LNCaP clone FGC (cell line): ENCODE data around the gene ZNF584.

ENCODE experiments used
- DNase-seq: peaks from one replicate; pipeline ENCODE4 v3.0.0-alpha.2; 2011; ENCODE audit warnings: low read depth
- H3K4me3 ChIP-seq: 2 replicates; pipeline ENCODE4 v1.5.1; 2011; ENCODE audit warnings: mild to moderate bottlenecking, low read depth, low read length, control low read depth
- CTCF ChIP-seq: IDR thresholded peaks from 2 replicates; pipeline ENCODE4 v1.5.1; 2012; ENCODE audit warnings: mild to moderate bottlenecking; ENCODE audit not compliant: control insufficient read depth, insufficient read depth; ENCODE audit errors: extremely low read depth

ZNF584 gene

GRCh38 chr19:58455306-58455705, 46.9 kb downstream of the ZNF584 start:
- no peak overlapping the region for H3K4me3 ChIP-seq
- no peak for TF ChIP-seq CTCF
- DNase-seq = no peak

- H3K4me3 ChIP-seq = no peak overlapping the region
- DNase-seq = no peak
- no peak for TF ChIP-seq CTCF
These were observed 47.7 kb downstream of the ZNF584 start for GRCh38 chr19:58456111-58456510.

GRCh38 chr19:58460039-58460438, 51.6 kb downstream of the ZNF584 start:
- TF ChIP-seq CTCF = no peak
- no peak for DNase-seq
- no peak overlapping the region for H3K4me3 ChIP-seq

- no peak for TF ChIP-seq CTCF
- no peak for DNase-seq
These were observed 57.8 kb downstream of the ZNF584 start for GRCh38 chr19:58466089-58466759.

GRCh38 chr19:58466760-58467589, 58.5 kb downstream of the ZNF584 start, which contains the start of gene ZNF324:
ZNF324 (plus strand) TSS chr19:58467080; CDS start chr19:58469186, 2,106 bp downstream.
- TF ChIP-seq CTCF = no peak
- H3K4me3 ChIP-seq = peak within 1 kb of the TSS; percentile 97
- peak; percentile 89 for DNase-seq

More at GRCh38 chr19:58466089-58466759, 57.8 kb downstream of the ZNF584 start:
- H3K4me3 ChIP-seq = peak overlapping the region; percentile 97
